Measurements from ENCODE around the gene CCDC110.

DNA sequence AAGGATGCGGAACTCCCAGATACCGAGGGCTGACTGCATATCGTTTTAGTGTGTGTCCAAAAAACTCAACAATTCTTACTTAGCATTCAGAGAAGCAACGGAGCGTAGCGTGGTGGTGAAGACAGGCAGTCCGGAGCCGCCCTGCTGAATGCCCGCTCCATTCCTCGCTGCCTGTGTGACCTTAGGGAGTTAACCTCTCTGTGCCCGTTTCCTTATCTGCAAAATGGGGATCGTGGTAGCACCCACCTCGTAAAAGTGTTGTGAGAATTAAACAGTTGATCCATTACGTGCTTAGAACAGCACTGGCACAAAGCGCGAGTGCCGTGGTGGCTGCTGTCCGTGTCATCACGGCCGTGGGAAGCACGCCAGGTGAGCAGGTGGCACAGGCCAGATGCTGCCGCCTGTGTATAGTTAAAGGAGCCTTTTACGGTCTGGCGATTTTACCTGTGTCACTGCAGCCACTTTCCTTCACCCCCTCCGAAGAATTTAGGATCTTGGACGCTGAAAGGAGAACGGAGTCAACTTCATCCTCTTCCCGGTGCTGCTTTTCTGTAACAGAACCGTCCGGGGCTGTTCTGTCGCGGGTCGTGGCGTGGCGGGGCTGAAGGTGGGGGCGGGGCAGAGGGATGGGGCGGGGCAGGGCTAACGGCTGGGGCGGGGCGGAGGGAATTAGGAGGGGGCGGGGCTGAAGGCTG lies 885 bp downstream of the CCDC110 start:
- TF ChIP-seq EZH2phosphoT487 (IDR thresholded peaks at IDR 0.05; ENCODE audit: insufficient read depth, low read depth): no peak
- no peak for TF ChIP-seq EZH2 (IDR thresholded peaks at IDR 0.05; ENCODE audit: insufficient read depth, poor library complexity, severe bottlenecking)
